ENCODE results near the gene TMEM170B. TPM values are rescaled to one million over a fixed set of nuclear protein-coding genes. Genes with fewer than 3 reads are reported as not detected.
A peak's percentile ranks its signal among the peaks of the same experiment; 100 is the strongest.

Gene TMEM170B
- total and polyA plus RNA-seq, 7 experiments from 2014 or later: 0.29 to 12.7 (median 3.2) TPM

DNA sequence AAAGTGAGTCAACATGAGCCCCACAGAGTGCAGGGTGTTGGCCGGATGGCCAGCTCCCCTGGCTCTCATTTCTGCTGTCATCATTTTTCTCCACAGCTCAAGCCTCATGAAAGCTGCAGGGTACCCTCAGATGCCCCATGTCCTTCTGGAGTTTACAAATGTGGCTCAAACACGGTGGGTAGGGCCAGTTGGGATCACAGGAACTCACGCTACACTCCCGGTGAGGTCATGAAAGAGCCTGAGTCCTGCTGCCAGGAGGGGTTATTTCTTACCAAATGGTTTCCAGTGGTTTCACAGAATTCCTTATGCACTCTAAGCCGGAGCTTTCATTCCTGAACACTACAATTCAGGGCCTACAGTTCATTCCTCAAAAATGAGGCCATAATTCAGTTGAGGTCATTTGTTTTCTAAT, 78.7 kb downstream of the TMEM170B start:
- no peaks in the 10 kb centered on the region for H3K27me3 ChIP-seq (ENCODE audit: control insufficient read depth in 2 of 2, insufficient read depth in 2 of 2, low read length in 2 of 2)
- Mint-ChIP-seq H3K4me1 (no peaks in the 10 kb centered on the region), H3K9me3 (no peaks in the 10 kb centered on the region), H3K27me3 (no peaks in the 10 kb centered on the region), H3K36me3 (no peaks in the 10 kb centered on the region), H3K4me3 (no peak overlapping the region), H3K27ac (no peak overlapping the region)
- intact Hi-C loops (cut with micrococcal nuclease): no loop called here
- H3K36me3 ChIP-seq (ENCODE audit: control insufficient read depth in 2 of 3, insufficient read depth in 3 of 3, low read length in 3 of 3): no peaks in the 10 kb centered on the region
- CTCF ChIA-PET: no interaction called here
- no peaks in the 10 kb centered on the region for H3K9me3 ChIP-seq (ENCODE audit: control insufficient read depth in 2 of 3, low read length in 3 of 3)
- ATAC-seq: no peak
- H3K4me3 ChIP-seq (ENCODE audit: low read length): no peak overlapping the region
- H3K4me1 ChIP-seq (ENCODE audit: control insufficient read depth in 2 of 2, insufficient read depth in 2 of 2, low read length in 2 of 2): no peaks in the 10 kb centered on the region
- no peak overlapping the region for H3K27ac ChIP-seq (ENCODE audit: low read depth, low read length)
- DNase-seq: no peak
- POLR2A ChIA-PET: no interaction called here

DNA sequence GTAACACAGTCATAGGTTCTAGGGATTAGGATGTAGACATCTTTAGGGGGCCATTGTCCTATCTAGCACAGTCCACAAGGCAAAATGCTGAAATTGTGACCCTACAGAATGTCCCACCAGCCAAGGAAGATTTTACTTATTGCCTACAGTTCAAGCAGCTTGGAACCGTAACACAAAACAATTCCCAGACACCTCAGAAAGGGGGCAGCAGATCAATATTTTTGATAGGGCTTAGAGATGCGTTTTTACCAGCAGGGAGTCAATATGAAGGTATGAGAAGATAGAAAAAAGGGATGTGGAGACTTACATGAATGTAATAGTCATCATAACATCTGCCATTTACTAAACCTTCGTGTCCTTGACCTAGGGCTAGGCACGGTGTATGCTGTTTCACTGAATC, 81.0 kb downstream of the TMEM170B start:
- Histone ChIP-seq H3K9me3 (ENCODE audit: control insufficient read depth in 2 of 3, low read length in 3 of 3) (no peaks in the 10 kb centered on the region), H3K4me3 (ENCODE audit: low read length) (no peak overlapping the region), H3K36me3 (ENCODE audit: control insufficient read depth in 2 of 3, insufficient read depth in 3 of 3, low read length in 3 of 3) (no peaks in the 10 kb centered on the region), H3K27ac (ENCODE audit: low read depth, low read length) (no peak overlapping the region), H3K4me1 (ENCODE audit: control insufficient read depth in 2 of 2, insufficient read depth in 2 of 2, low read length in 2 of 2) (no peaks in the 10 kb centered on the region), H3K27me3 (ENCODE audit: control insufficient read depth in 2 of 2, insufficient read depth in 2 of 2, low read length in 2 of 2) (no peaks in the 10 kb centered on the region)
- Mint-ChIP-seq H3K27me3 (no peaks in the 10 kb centered on the region), H3K4me1 (no peaks in the 10 kb centered on the region), H3K4me3 (no peak overlapping the region), H3K36me3 (no peaks in the 10 kb centered on the region), H3K27ac (no peak overlapping the region), H3K9me3 (no peaks in the 10 kb centered on the region)
- ATAC-seq (no peak), DNase-seq (peak in 4 of 9 donors; percentile 2 to 13 (median 4))
- intact Hi-C loops (cut with micrococcal nuclease): no loop called here
- POLR2A ChIA-PET: no interaction called here
- CTCF ChIA-PET: interaction anchor here (0.6 kb wide), 1 partner anchor 37 kb away, joined by 3 read pairs; no protein-coding TSS in a partner anchor

DNA sequence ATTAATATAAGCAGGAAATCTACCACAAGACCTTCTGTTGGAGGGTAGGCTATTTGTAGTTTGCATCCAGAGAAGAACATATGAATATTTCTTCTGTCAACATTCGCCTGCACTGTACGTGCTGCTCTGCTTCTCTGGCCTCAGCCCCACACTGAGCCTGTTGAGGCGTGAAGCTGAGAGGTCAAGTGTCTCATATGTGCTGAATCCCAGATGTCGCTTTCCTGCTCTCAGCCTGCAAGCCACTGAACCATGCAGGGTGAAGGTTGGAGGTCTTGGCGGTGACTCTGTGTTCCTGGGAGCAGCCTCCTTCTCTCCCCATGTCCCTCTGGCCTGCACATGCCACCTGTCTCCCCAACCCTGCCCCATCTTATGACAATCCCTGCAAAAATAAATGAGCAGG, 83.6 kb downstream of the TMEM170B start:
- Histone ChIP-seq H3K4me1 (ENCODE audit: control insufficient read depth in 2 of 2, insufficient read depth in 2 of 2, low read length in 2 of 2) (no peaks in the 10 kb centered on the region), H3K9me3 (ENCODE audit: control insufficient read depth in 2 of 3, low read length in 3 of 3) (no peaks in the 10 kb centered on the region), H3K27ac (ENCODE audit: low read depth, low read length) (no peak overlapping the region), H3K36me3 (ENCODE audit: control insufficient read depth in 2 of 3, insufficient read depth in 3 of 3, low read length in 3 of 3) (no peaks in the 10 kb centered on the region), H3K27me3 (ENCODE audit: control insufficient read depth in 2 of 2, insufficient read depth in 2 of 2, low read length in 2 of 2) (no peaks in the 10 kb centered on the region), H3K4me3 (ENCODE audit: low read length) (no peak overlapping the region)
- no peak overlapping the region for H3K27ac Mint-ChIP-seq
- ATAC-seq: no peak
- POLR2A ChIA-PET: no interaction called here
- no peak overlapping the region for H3K4me3 Mint-ChIP-seq
- H3K4me1 Mint-ChIP-seq: no peaks in the 10 kb centered on the region
- DNase-seq: no peak
- H3K36me3 Mint-ChIP-seq: no peaks in the 10 kb centered on the region
- intact Hi-C loops (cut with micrococcal nuclease): no loop called here
- CTCF ChIA-PET: no interaction called here
- peaks cover 0 to 4% (median 0%) of the 10 kb centered on the region in 5 donors for H3K27me3 Mint-ChIP-seq
- peaks cover 0 to 3% (median 0%) of the 10 kb centered on the region in 11 donors for H3K9me3 Mint-ChIP-seq

DNA sequence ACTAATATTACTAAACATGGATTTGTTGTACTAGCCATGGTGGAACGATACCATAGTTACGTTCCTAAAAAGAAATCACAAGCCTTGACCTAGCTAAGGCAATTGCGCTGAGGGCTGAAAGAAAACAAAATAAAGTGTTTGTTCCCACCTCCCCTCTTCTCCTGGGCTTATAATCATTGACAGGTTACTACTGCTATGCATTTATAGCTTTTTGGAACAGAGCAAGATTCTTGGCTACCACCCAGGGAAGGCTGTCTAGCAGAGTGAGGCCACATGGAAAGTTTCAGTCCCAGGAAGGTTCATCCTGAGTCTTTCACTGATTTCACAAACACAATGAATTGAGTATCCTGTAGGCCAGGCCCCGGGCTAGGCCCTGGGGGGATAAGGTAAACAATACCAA, 84.6 kb downstream of the TMEM170B start:
- DNase-seq (no peak), ATAC-seq (no peak)
- H3K36me3 ChIP-seq (ENCODE audit: control insufficient read depth in 2 of 3, insufficient read depth in 3 of 3, low read length in 3 of 3): no peaks in the 10 kb centered on the region
- no peak overlapping the region for H3K4me3 Mint-ChIP-seq
- intact Hi-C loops (cut with micrococcal nuclease): no loop called here
- no peaks in the 10 kb centered on the region for H3K9me3 ChIP-seq (ENCODE audit: control insufficient read depth in 2 of 3, low read length in 3 of 3)
- H3K36me3 Mint-ChIP-seq: no peaks in the 10 kb centered on the region
- H3K9me3 Mint-ChIP-seq: peaks cover 0 to 3% (median 0%) of the 10 kb centered on the region in 11 donors
- H3K4me3 ChIP-seq (ENCODE audit: low read length): no peak overlapping the region
- ChIA-PET CTCF (no interaction called here), POLR2A (no interaction called here)
- peaks cover 0 to 4% (median 0%) of the 10 kb centered on the region in 5 donors for H3K27me3 Mint-ChIP-seq
- H3K27ac Mint-ChIP-seq: no peak overlapping the region
- H3K4me1 Mint-ChIP-seq: no peaks in the 10 kb centered on the region
- no peaks in the 10 kb centered on the region for H3K27me3 ChIP-seq (ENCODE audit: control insufficient read depth in 2 of 2, insufficient read depth in 2 of 2, low read length in 2 of 2)
- no peak overlapping the region for H3K27ac ChIP-seq (ENCODE audit: low read depth, low read length)
- H3K4me1 ChIP-seq (ENCODE audit: control insufficient read depth in 2 of 2, insufficient read depth in 2 of 2, low read length in 2 of 2): no peaks in the 10 kb centered on the region

DNA sequence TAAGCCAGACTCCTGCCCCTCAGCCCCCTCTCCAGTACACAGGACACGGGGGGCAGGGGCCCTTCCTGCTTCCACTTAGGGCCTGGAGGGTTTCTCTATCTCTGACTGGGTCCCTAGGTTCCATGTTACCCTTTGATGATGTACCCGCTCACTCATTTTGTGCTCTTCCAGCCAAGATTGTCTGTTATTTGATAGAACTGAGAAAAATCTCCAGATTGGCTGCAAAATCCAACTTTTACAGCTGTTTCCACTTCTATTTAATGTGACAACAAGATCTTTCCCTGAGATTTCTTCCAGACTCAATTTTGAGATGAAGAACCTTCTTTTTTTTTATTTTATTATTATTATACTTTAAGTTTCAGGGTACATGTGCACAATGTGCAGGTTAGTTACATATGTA, 85.7 kb downstream of the TMEM170B start:
- Histone ChIP-seq H3K4me1 (ENCODE audit: control insufficient read depth in 2 of 2, insufficient read depth in 2 of 2, low read length in 2 of 2) (no peaks in the 10 kb centered on the region), H3K36me3 (ENCODE audit: control insufficient read depth in 2 of 3, insufficient read depth in 3 of 3, low read length in 3 of 3) (no peaks in the 10 kb centered on the region), H3K27ac (ENCODE audit: low read depth, low read length) (no peak overlapping the region), H3K9me3 (ENCODE audit: control insufficient read depth in 2 of 3, low read length in 3 of 3) (no peaks in the 10 kb centered on the region), H3K4me3 (ENCODE audit: low read length) (no peak overlapping the region), H3K27me3 (ENCODE audit: control insufficient read depth in 2 of 2, insufficient read depth in 2 of 2, low read length in 2 of 2) (no peaks in the 10 kb centered on the region)
- no peak overlapping the region for H3K27ac Mint-ChIP-seq
- peaks cover 0 to 1% (median 0%) of the 10 kb centered on the region in 7 donors for H3K4me1 Mint-ChIP-seq
- POLR2A ChIA-PET: no interaction called here
- intact Hi-C loops (cut with micrococcal nuclease): no loop called here
- DNase-seq: no peak
- CTCF ChIA-PET: no interaction called here
- H3K4me3 Mint-ChIP-seq: no peak overlapping the region
- no peaks in the 10 kb centered on the region for H3K36me3 Mint-ChIP-seq
- no peak for ATAC-seq
- peaks cover 0 to 10% (median 3%) of the 10 kb centered on the region in 5 donors for H3K27me3 Mint-ChIP-seq
- H3K9me3 Mint-ChIP-seq: peaks cover 0 to 3% (median 0%) of the 10 kb centered on the region in 11 donors

DNA sequence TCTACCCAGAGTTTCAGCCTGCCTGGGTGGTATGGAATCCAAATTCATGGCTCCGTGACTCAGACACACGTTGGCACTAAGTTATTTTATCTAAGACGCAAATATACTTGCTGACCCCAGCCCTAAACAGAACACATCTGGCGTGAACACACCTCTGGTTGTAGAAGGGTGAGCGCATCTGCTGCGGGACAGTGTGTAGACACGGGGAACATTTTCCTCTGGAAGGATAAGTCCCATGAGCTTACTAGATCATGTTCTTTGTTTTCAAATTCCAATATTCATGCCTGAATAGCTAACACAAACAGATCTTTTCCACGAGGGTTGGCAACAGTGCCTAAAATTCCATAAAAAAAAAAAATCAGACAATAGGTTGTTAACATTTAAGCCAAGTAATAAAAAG, 87.8 kb downstream of the TMEM170B start:
- Mint-ChIP-seq H3K36me3 (no peaks in the 10 kb centered on the region), H3K4me1 (peaks cover 0 to 1% (median 0%) of the 10 kb centered on the region in 7 donors), H3K9me3 (peaks cover 0 to 3% (median 0%) of the 10 kb centered on the region in 11 donors), H3K4me3 (no peak overlapping the region), H3K27ac (no peak overlapping the region), H3K27me3 (peaks cover 2 to 19% (median 5%) of the 10 kb centered on the region in 5 donors)
- ChIA-PET CTCF (no interaction called here), POLR2A (no interaction called here)
- ATAC-seq (no peak), DNase-seq (no peak)
- H3K4me3 ChIP-seq (ENCODE audit: low read length): no peak overlapping the region
- no peaks in the 10 kb centered on the region for H3K36me3 ChIP-seq (ENCODE audit: control insufficient read depth in 2 of 3, insufficient read depth in 3 of 3, low read length in 3 of 3)
- H3K9me3 ChIP-seq (ENCODE audit: control insufficient read depth in 2 of 3, low read length in 3 of 3): no peaks in the 10 kb centered on the region
- H3K27ac ChIP-seq (ENCODE audit: low read depth, low read length): no peak overlapping the region
- H3K4me1 ChIP-seq (ENCODE audit: control insufficient read depth in 2 of 2, insufficient read depth in 2 of 2, low read length in 2 of 2): no peaks in the 10 kb centered on the region
- no peaks in the 10 kb centered on the region for H3K27me3 ChIP-seq (ENCODE audit: control insufficient read depth in 2 of 2, insufficient read depth in 2 of 2, low read length in 2 of 2)
- intact Hi-C loops (cut with micrococcal nuclease): no loop called here

DNA sequence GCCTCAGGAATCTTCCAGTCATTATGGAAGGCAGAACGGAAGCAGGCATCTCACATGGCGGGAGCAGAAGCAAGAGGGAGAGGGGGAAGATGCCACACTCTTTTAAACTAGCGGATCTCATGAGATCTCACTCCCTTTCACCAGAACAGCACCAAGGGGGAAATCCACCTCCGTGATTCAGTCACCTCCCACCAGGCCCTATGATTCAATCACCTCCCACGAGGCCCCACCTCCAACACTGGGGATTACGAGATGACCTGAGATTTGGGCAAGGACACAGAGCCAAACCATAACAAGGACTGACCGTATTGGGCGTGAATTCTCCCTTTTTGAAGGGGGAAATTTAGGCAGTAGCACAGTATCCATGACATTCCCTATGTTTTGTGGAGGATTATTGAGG, 88.8 kb downstream of the TMEM170B start:
- H3K36me3 Mint-ChIP-seq: no peaks in the 10 kb centered on the region
- H3K9me3 Mint-ChIP-seq: peaks cover 0 to 3% (median 0%) of the 10 kb centered on the region in 11 donors
- no peaks in the 10 kb centered on the region for H3K9me3 ChIP-seq (ENCODE audit: control insufficient read depth in 2 of 3, low read length in 3 of 3)
- peaks cover 0 to 1% (median 0%) of the 10 kb centered on the region in 7 donors for H3K4me1 Mint-ChIP-seq
- no peaks in the 10 kb centered on the region for H3K27me3 ChIP-seq (ENCODE audit: control insufficient read depth in 2 of 2, insufficient read depth in 2 of 2, low read length in 2 of 2)
- H3K4me3 ChIP-seq (ENCODE audit: low read length): no peak overlapping the region
- no peaks in the 10 kb centered on the region for H3K36me3 ChIP-seq (ENCODE audit: control insufficient read depth in 2 of 3, insufficient read depth in 3 of 3, low read length in 3 of 3)
- POLR2A ChIA-PET: no interaction called here
- intact Hi-C loops (cut with micrococcal nuclease): no loop called here
- CTCF ChIA-PET: no interaction called here
- DNase-seq (no peak), ATAC-seq (no peak)
- no peaks in the 10 kb centered on the region for H3K4me1 ChIP-seq (ENCODE audit: control insufficient read depth in 2 of 2, insufficient read depth in 2 of 2, low read length in 2 of 2)
- no peak overlapping the region for H3K27ac ChIP-seq (ENCODE audit: low read depth, low read length)
- H3K4me3 Mint-ChIP-seq: no peak overlapping the region
- peaks cover 2 to 21% (median 7%) of the 10 kb centered on the region in 5 donors for H3K27me3 Mint-ChIP-seq
- no peak overlapping the region for H3K27ac Mint-ChIP-seq
